GM12878 (cell line): Measurements from ENCODE around the gene ANKRD61. TPM values are rescaled to one million over a fixed set of nuclear protein-coding genes. Genes with fewer than 3 reads are reported as not detected.

Experiments
- ATAC-seq: fragments of 200-7000 bp; cut with Tn5 transposase; 3 replicates; pipeline ENCODE4 v1.9.1; 2020; ENCODE audit warnings: mild to moderate bottlenecking, moderate library complexity
- BruUV-seq: library from RNA; stranded (reverse); fragments of 400-500 nt; replicated peaks from 2 replicates; lab custom pipeline; 2021; lab: Mats Ljungman, UMichigan
- CTCF ChIA-PET: fragments of 300-600 bp; sonication (Branson Sonifier 250); formaldehyde crosslinking; extraction: SDS; loops from one replicate; lab custom pipeline; 2021; ENCODE audit warnings: inconsistent platforms; lab: Yijun Ruan, JAX
- POLR2A ChIA-PET: fragments of 350-600 bp; formaldehyde crosslinking; extraction: SDS; loops from one replicate; lab custom pipeline; 2021; ENCODE audit warnings: inconsistent platforms; lab: Charles Lee
- RAD21 ChIA-PET: fragments of 300-600 bp; sonication (Branson Sonifier 250); formaldehyde crosslinking; loops from one replicate; lab custom pipeline; 2023; ENCODE audit warnings: antibody characterized with exemption; ENCODE audit not compliant: unreplicated experiment; lab: Charles Lee
- SMC1A ChIA-PET: fragments of 300-600 bp; sonication (Branson Sonifier 250); formaldehyde crosslinking; loops from one replicate; lab custom pipeline; 2023; ENCODE audit not compliant: unreplicated experiment, uncharacterized antibody; lab: Charles Lee
- DNase-seq: peaks from one replicate; pipeline ENCODE4 v3.0.0-alpha.2; 2011; ENCODE audit warnings: low read depth, low spot score
- FAIRE-seq: peaks from 3 replicates; lab custom pipeline; 2011; peaks lifted over from hg19 to GRCh38; lab: Jason Lieb, UNC
- H2AFZ ChIP-seq: 2 replicates; pipeline ENCODE4 v1.6.0; 2011; ENCODE audit warnings: low read depth, low read length, control low read depth; ENCODE audit not compliant: control insufficient read depth
- H3K27ac ChIP-seq: 2 replicates; pipeline ENCODE4 v1.5.1; 2011; ENCODE audit warnings: control low read depth; ENCODE audit not compliant: control insufficient read depth, insufficient read depth
- H3K27me3 ChIP-seq, 2 experiments: replicated peaks in 1 of 2; 2 replicates each; pipeline versions ENCODE4 v1.6.0 to v1.6.1; 2011; ENCODE audit warnings: low read length in 1 of 2; ENCODE audit not compliant: control insufficient read depth in 2 of 2, insufficient read depth in 2 of 2
- H3K36me3 ChIP-seq, 2 experiments: 2 replicates each; pipeline ENCODE4 v1.5.1; 2011; ENCODE audit warnings: low read length in 1 of 2; ENCODE audit not compliant: control insufficient read depth in 2 of 2, insufficient read depth in 2 of 2
- H3K4me1 ChIP-seq: 2 replicates; pipeline ENCODE4 v1.6.1; 2011; ENCODE audit warnings: mild to moderate bottlenecking, low read length, moderate library complexity, mixed read lengths; ENCODE audit not compliant: control insufficient read depth, insufficient read depth
- H3K4me2 ChIP-seq: 2 replicates; pipeline ENCODE4 v1.6.0; 2011; ENCODE audit warnings: control low read depth; ENCODE audit not compliant: control insufficient read depth, insufficient read depth
- H3K4me3 ChIP-seq: fragments of 200-600 bp; sonication (generic); 2 replicates; pipeline ENCODE4 v1.5.1; 2016
- H3K79me2 ChIP-seq: 2 replicates; pipeline ENCODE4 v1.6.0; 2011; ENCODE audit warnings: low read length; ENCODE audit not compliant: control insufficient read depth, insufficient read depth
- H3K9ac ChIP-seq: 2 replicates; pipeline ENCODE4 v1.8.0; 2011; ENCODE audit warnings: low read length, control low read depth, mixed read lengths; ENCODE audit not compliant: control insufficient read depth, insufficient read depth
- H3K9me3 ChIP-seq: replicated peaks from 3 replicates; pipeline ENCODE4 v1.5.1; 2011; ENCODE audit warnings: mild to moderate bottlenecking, low read length; ENCODE audit not compliant: control insufficient read depth, insufficient read depth
- H4K20me1 ChIP-seq: 2 replicates; pipeline ENCODE4 v1.6.0; 2011; ENCODE audit not compliant: control insufficient read depth, insufficient read depth
- DPF2 ChIP-seq: fragments of 450-650 bp; IDR thresholded peaks from 2 replicates; pipeline ENCODE4 v1.6.1; 2017; ENCODE audit warnings: mild to moderate bottlenecking
- FOS ChIP-seq: IDR thresholded peaks from 3 replicates; pipeline ENCODE4 v1.6.1; 2011; ENCODE audit warnings: borderline replicate concordance; ENCODE audit not compliant: insufficient read length; ENCODE audit errors: extremely low read depth
- IKZF1 ChIP-seq: fragments of 450-650 bp; conservative IDR thresholded peaks from 2 replicates; pipeline ENCODE4 v1.6.1; 2017; ENCODE audit warnings: antibody characterized with exemption, mild to moderate bottlenecking
- IKZF2 ChIP-seq, 2 experiments: fragments of 450-650 bp; IDR thresholded peaks; 2 replicates each; pipeline ENCODE4 v1.6.1; 2017; ENCODE audit warnings: mild to moderate bottlenecking in 2 of 2, moderate library complexity in 2 of 2
- MEF2B ChIP-seq: fragments of 450-650 bp; IDR thresholded peaks from 2 replicates; pipeline ENCODE4 v1.6.1; 2018; ENCODE audit warnings: mild to moderate bottlenecking, moderate library complexity; ENCODE audit not compliant: partially characterized antibody, poor library complexity, severe bottlenecking
- NFXL1 ChIP-seq: fragments of 450-650 bp; IDR thresholded peaks from 2 replicates; pipeline ENCODE4 v1.6.1; 2017; ENCODE audit warnings: antibody characterized with exemption, mild to moderate bottlenecking, borderline replicate concordance
- NR2F1 ChIP-seq: fragments of 450-650 bp; conservative IDR thresholded peaks from 2 replicates; pipeline ENCODE4 v1.6.1; 2017; ENCODE audit warnings: mild to moderate bottlenecking
- POLR2AphosphoS5 ChIP-seq: IDR thresholded peaks from 2 replicates; pipeline ENCODE4 v1.6.1; 2011; ENCODE audit warnings: mild to moderate bottlenecking, low read length, inconsistent platforms
- RELA ChIP-seq: fragments of 450-650 bp; IDR thresholded peaks from 2 replicates; pipeline ENCODE4 v1.8.0; 2014; ENCODE audit warnings: borderline replicate concordance; ENCODE audit not compliant: partially characterized antibody
- SMARCA5 ChIP-seq: fragments of 450-650 bp; IDR thresholded peaks from 2 replicates; pipeline ENCODE4 v1.6.1; 2017; ENCODE audit warnings: mild to moderate bottlenecking
- SREBF1 ChIP-seq: IDR thresholded peaks from 2 replicates; pipeline ENCODE4 v1.6.1; 2012; ENCODE audit warnings: mild to moderate bottlenecking, low read length
- whole genome bisulfite sequencing: methylation state at CpG from one replicate; pipeline ENCODE4 v1.1.6; 2016; ENCODE audit warnings: low lambda C conversion rate; ENCODE audit not compliant: insufficient replicate concordance, insufficient coverage; ENCODE audit errors: missing lambda C conversion rate; 5-methylcytosine and 5-hydroxymethylcytosine counted together
- in situ Hi-C: fragments of 300-500 bp; cut with MboI; formaldehyde crosslinking; loops from 9 replicates; pipeline ENCODE4 v1.14.3; 2018; ENCODE audit warnings: mixed read lengths
- intact Hi-C: fragments of 100-400 bp; cut with micrococcal nuclease; formaldehyde crosslinking; loops from one replicate; pipeline ENCODE4 v1.14.2; 2022; ENCODE audit not compliant: unreplicated experiment
- polyA plus RNA-seq, 11 experiments: library from polyadenylated mRNA; depleted of rRNA in 4 of 11; unstranded in 6 of 11; stranded (reverse) in 5 of 11; fragments of >200 nt; fragmentation: Nextera tagmentation in 4 of 11; fragmentation: Illumina TruSeq in 1 of 11; extraction: Ambion mirVana in 4 of 11; extraction: Trizol in 1 of 11; gene quantifications; 1 replicate in 1 of 11; 2 replicates in 10 of 11; pipeline versions ENCODE4 v1.2.1 to v1.2.3, GENCODE V29; 2011 to 2016; ENCODE audit warnings: inconsistent platforms in 2 of 11, missing spikeins in 2 of 11, low read depth in 1 of 11
- total RNA-seq, 4 experiments: library from RNA; depleted of rRNA in 3 of 4; stranded (reverse); fragments of >200 nt in 3 of 4; fragmentation: Illumina TruSeq in 1 of 4; extraction: Trizol in 1 of 4; gene quantifications; 2 replicates each; pipeline versions ENCODE4 v1.2.1 to v1.2.3, GENCODE V29; 2013 to 2021
- TF ChIP-seq, protein P1 (sequence below): fragments of 450-650 bp; formaldehyde crosslinking; IDR thresholded peaks from 2 replicates; pipeline ENCODE4 v1.4.0; 2020; ENCODE audit warnings: mild to moderate bottlenecking, moderate library complexity
- TF ChIP-seq, protein P2 (sequence below), 3 experiments: IDR thresholded peaks in 2 of 3; conservative IDR thresholded peaks in 1 of 3; 2 replicates each; pipeline ENCODE4 v1.5.1; 2011; ENCODE audit warnings: low read depth in 3 of 3, low read length in 3 of 3, mild to moderate bottlenecking in 3 of 3, control low read depth in 2 of 3, moderate library complexity in 2 of 3, inconsistent platforms in 1 of 3, mixed read lengths in 1 of 3; ENCODE audit not compliant: control insufficient read depth in 2 of 3, insufficient read depth in 1 of 3; ENCODE audit errors: extremely low read depth in 1 of 3
- TF ChIP-seq, protein P3 (sequence below): fragments of 450-650 bp; formaldehyde crosslinking; IDR thresholded peaks from 2 replicates; pipeline ENCODE4 v1.4.0; 2022; ENCODE audit warnings: mild to moderate bottlenecking, moderate library complexity

The ANKRD61 gene
- total and polyA plus RNA-seq, 10 of the 15 experiments (the other 5 are each of a cell fraction or from before 2014, with no cell fraction given) = 0.11 to 0.64 (median 0.28) TPM

GRCh38 chr7:6026011-6026819 lies 5.0 kb upstream of the ANKRD61 start:
- peak overlapping the region; percentile 59 for H3K27ac ChIP-seq
- no TSS peak for BruUV-seq
- no peaks in the 10 kb centered on the region for H3K27me3 ChIP-seq
- SMC1A ChIA-PET = interaction anchor here (0.7 to 2.2 kb wide), 4 partner anchors 8 to 297 kb away, joined by 3 to 6 read pairs (median 4); no protein-coding TSS in a partner anchor
- DNase-seq (peak; percentile 23), FAIRE-seq (no peak), ATAC-seq (peak; percentile 98)
- in situ Hi-C loops (no loop called here), intact Hi-C loops (no loop called here)
- 56% methylated on average over 22 of the region's 22 CpGs for WGBS
- RAD21 ChIA-PET = no interaction called here
- peaks cover 13% of the 10 kb centered on the region for H3K4me1 ChIP-seq
- no peaks in the 10 kb centered on the region for H3K79me2 ChIP-seq
- H3K9me3 ChIP-seq = no peaks in the 10 kb centered on the region
- H3K4me2 ChIP-seq = peak overlapping the region; percentile 45; the same call in 1 of the 2 replicates
- peak overlapping the region; percentile 33 for H3K9ac ChIP-seq
- POLR2A ChIA-PET = interaction anchor here (0.6 to 2.1 kb wide), 5 partner anchors 8 to 324 kb away, joined by 3 to 9 read pairs (median 3); partner anchors contain the start of genes AIMP2 and PMS2
- peak overlapping the region; percentile 9; the same call in 1 of the 2 replicates for H3K4me3 ChIP-seq
- no peaks in the 10 kb centered on the region for H4K20me1 ChIP-seq
- CTCF ChIA-PET = interaction anchor here (0.6 to 2.6 kb wide), 5 partner anchors 17 to 301 kb away, joined by 3 to 7 read pairs (median 3); no protein-coding TSS in a partner anchor
- H3K36me3 ChIP-seq = peaks cover 16 to 40% of the 10 kb centered on the region in 2 experiments
- peak overlapping the region; percentile 32 for H2AFZ ChIP-seq
- TF ChIP-seq, protein P1, sequence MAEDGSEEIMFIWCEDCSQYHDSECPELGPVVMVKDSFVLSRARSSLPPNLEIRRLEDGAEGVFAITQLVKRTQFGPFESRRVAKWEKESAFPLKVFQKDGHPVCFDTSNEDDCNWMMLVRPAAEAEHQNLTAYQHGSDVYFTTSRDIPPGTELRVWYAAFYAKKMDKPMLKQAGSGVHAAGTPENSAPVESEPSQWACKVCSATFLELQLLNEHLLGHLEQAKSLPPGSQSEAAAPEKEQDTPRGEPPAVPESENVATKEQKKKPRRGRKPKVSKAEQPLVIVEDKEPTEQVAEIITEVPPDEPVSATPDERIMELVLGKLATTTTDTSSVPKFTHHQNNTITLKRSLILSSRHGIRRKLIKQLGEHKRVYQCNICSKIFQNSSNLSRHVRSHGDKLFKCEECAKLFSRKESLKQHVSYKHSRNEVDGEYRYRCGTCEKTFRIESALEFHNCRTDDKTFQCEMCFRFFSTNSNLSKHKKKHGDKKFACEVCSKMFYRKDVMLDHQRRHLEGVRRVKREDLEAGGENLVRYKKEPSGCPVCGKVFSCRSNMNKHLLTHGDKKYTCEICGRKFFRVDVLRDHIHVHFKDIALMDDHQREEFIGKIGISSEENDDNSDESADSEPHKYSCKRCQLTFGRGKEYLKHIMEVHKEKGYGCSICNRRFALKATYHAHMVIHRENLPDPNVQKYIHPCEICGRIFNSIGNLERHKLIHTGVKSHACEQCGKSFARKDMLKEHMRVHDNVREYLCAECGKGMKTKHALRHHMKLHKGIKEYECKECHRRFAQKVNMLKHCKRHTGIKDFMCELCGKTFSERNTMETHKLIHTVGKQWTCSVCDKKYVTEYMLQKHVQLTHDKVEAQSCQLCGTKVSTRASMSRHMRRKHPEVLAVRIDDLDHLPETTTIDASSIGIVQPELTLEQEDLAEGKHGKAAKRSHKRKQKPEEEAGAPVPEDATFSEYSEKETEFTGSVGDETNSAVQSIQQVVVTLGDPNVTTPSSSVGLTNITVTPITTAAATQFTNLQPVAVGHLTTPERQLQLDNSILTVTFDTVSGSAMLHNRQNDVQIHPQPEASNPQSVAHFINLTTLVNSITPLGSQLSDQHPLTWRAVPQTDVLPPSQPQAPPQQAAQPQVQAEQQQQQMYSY (CRISPR knock-in tag) = no peak
- TF ChIP-seq NR2F1 (peak; percentile 82), DPF2 (no peak), RELA (no peak), IKZF1 (peak; percentile 48), SREBF1 (no peak), NFXL1 (no peak), POLR2AphosphoS5 (0 out of 2 replicates have a peak, but pooled peaks have one; percentile 35), MEF2B (peak; percentile 46), SMARCA5 (no peak), IKZF2 (IDR thresholded peaks at IDR 0.05) (peak; percentile 72 to 77), FOS (no peak)
- TF ChIP-seq, protein P2, sequence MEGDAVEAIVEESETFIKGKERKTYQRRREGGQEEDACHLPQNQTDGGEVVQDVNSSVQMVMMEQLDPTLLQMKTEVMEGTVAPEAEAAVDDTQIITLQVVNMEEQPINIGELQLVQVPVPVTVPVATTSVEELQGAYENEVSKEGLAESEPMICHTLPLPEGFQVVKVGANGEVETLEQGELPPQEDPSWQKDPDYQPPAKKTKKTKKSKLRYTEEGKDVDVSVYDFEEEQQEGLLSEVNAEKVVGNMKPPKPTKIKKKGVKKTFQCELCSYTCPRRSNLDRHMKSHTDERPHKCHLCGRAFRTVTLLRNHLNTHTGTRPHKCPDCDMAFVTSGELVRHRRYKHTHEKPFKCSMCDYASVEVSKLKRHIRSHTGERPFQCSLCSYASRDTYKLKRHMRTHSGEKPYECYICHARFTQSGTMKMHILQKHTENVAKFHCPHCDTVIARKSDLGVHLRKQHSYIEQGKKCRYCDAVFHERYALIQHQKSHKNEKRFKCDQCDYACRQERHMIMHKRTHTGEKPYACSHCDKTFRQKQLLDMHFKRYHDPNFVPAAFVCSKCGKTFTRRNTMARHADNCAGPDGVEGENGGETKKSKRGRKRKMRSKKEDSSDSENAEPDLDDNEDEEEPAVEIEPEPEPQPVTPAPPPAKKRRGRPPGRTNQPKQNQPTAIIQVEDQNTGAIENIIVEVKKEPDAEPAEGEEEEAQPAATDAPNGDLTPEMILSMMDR (IDR thresholded peaks at IDR 0.05 in 2 of 3, conservative IDR thresholded peaks at IDR 0.05 in 1 of 3; ENCODE audit: control insufficient read depth in 2 of 3, extremely low read depth in 1 of 3, insufficient read depth in 1 of 3, low read depth in 3 of 3, low read length in 3 of 3) = peak; percentile 38 to 43 (median 41); a peak in 5 of 6 replicates
- TF ChIP-seq, protein P3, sequence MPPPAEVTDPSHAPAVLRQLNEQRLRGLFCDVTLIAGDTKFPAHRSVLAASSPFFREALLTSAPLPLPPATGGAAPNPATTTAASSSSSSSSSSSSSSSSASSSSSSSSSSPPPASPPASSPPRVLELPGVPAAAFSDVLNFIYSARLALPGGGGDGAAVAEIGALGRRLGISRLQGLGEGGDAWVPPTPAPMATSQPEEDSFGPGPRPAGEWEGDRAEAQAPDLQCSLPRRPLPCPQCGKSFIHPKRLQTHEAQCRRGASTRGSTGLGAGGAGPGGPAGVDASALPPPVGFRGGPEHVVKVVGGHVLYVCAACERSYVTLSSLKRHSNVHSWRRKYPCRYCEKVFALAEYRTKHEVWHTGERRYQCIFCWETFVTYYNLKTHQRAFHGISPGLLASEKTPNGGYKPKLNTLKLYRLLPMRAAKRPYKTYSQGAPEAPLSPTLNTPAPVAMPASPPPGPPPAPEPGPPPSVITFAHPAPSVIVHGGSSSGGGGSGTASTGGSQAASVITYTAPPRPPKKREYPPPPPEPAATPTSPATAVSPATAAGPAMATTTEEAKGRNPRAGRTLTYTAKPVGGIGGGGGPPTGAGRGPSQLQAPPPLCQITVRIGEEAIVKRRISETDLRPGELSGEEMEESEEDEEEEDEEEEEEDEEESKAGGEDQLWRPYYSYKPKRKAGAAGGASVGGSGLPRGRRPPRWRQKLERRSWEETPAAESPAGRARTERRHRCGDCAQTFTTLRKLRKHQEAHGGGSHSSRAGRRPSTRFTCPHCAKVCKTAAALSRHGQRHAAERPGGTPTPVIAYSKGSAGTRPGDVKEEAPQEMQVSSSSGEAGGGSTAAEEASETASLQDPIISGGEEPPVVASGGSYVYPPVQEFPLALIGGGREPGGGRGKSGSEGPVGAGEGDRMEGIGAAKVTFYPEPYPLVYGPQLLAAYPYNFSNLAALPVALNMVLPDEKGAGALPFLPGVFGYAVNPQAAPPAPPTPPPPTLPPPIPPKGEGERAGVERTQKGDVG = no peak
